Activated T-helper 1 cell treated with Interleukin-2 at 50 U/mL for 16 hours (primary cell): ENCODE results near the gene CELSR1.

Experiments
- DNase-seq: peaks from one replicate; pipeline ENCODE4 v3.0.0-alpha.2; 2020; ENCODE audit warnings: low read depth

CELSR1 gene

DNA sequence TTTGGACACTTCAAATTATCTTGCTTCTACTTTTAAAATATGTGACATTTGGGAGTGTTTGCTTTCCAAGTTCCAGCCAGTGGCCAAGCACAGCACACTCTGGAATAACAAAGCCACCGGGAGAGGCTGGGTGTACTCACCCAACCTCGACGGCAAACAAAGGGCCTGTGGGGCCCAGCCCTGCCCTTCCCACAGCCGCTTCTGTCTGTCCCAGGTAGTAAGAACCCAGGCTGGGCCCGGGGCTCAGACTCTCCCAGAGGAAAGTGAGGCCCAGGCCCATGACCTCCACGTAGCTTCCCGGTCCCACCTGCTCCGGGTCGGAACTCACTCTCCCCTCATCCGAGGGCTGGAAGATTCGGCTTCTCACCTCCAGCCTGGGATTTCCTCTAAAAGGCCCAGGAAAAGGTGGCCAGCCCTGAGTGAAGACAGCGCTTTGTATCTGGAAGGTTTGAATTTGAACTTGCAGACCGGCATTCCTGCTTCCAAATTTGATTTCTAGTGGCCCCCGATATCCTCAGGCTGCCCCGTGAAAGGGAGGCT is 93.5 kb downstream of the CELSR1 start:
- no peak for DNase-seq

DNA sequence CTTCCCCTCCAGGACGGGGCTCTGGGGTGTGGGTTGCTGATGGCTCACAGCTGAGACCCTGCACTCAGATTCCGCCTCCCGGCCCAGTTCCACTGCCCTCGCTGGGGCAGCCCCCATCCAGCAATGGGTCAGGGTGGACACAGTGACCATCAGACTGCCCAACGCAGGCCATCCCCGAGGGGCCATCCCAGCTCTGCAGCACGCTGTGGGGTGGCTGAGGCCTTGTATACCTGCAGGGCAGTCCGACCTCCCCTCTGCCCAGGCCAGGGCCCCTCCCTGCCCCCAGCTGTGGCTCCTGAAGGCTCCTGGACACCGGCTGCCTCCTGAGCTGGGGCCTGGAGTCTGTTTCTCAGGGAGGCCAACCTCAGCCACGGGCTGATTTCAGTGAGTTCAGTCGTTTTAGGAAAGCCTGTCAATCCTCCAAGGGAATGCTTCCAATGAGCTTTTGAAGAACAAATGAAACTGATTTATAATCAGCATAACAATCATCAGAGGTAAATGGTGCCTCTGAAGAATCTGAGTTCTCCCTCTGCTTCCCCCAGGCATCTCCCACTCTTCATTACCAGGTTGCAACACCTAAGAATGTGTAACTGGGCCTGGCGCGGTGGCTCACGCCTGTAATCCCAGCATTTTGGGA is 95.1 kb downstream of the CELSR1 start:
- no peak for DNase-seq

DNA sequence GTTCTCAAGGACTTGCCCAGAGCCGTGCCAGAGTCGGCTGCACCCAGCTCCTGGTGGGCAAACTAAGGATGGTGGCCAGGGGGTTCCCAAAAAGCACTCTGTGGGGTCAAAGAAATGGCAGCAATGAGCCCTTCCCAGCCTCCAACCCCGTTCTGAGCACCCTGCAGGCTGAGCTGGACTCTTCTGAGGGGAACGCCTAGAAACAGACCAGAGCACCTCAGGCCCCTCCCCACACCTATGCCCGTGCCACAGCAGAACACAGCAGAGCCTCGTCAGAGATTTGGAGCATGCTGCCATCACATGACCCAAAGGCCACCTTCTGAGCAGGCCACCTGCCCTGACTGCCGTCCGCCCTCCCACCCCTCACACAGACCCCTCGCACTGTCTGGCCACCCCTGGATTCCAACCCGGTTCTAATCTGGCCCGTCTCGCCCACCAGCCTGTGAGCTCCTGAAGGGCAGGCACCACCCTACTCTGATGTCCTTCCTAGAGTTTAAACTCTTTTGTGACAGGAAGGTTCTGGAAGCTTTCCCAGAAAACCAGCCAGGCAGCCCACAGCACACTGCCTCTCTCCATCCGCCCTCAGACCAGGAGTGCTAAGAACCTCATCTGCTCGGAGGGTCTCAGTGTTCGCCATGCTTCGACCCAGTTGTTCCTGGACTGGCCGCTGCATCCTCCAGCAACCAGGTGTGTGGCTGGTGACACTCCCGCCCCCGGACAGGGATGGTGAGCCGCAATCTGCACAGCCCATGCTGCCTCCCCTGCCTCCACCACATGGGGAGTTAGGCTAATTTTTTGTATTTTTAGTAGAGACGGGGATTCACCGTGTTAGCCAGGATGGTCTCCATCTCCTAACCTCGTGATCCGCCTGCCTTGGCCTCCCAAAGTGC is 97.6 kb downstream of the CELSR1 start:
- DNase-seq, result no peak

- no peak for DNase-seq
These were observed 98.3 kb downstream of the CELSR1 start for GRCh38 chr22:46439111-46439510.

DNA sequence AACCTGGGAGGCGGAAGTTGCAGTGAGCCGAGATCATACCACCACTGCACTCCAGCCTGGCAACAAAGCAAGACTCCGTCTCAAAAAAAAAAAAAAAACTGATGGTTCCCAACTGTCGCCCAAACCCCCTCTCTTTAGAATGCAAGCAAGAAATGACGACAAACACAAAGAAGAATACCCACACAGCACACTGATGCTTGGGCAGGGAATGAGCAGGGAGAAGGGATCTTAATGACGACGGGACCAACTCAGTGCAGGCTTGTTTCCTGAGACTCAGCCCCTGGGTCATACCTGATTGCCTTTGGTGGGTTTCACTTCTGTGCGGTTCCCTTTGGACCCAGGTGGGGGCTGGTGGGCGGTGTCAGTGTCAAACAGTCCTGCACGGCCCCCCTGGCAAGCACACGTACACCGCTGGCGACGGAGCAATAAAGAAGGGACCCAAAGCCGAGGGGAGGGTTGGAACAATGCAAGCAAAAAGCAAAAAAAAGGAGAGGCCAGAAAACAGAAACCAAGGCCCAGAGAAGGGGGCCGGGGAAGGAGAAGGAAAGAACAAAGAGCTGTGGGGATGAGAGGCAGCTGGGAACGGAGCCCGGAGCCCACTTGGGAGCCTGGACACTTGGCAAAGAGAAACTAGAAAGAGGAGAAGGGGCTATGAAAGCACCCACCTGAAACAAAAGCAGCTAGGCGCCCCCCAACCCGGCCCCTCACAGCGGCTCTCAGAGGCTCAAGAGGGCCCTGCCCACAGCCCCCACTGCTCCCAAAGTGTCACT is 99.6 kb downstream of the CELSR1 start:
- no peak for DNase-seq

GRCh38 chr22:46436595-46437175 is 100.7 kb downstream of the CELSR1 start:
- no peak for DNase-seq

GRCh38 chr22:46433318-46433717 is 104.1 kb downstream of the CELSR1 start:
- DNase-seq, result no peak

DNA sequence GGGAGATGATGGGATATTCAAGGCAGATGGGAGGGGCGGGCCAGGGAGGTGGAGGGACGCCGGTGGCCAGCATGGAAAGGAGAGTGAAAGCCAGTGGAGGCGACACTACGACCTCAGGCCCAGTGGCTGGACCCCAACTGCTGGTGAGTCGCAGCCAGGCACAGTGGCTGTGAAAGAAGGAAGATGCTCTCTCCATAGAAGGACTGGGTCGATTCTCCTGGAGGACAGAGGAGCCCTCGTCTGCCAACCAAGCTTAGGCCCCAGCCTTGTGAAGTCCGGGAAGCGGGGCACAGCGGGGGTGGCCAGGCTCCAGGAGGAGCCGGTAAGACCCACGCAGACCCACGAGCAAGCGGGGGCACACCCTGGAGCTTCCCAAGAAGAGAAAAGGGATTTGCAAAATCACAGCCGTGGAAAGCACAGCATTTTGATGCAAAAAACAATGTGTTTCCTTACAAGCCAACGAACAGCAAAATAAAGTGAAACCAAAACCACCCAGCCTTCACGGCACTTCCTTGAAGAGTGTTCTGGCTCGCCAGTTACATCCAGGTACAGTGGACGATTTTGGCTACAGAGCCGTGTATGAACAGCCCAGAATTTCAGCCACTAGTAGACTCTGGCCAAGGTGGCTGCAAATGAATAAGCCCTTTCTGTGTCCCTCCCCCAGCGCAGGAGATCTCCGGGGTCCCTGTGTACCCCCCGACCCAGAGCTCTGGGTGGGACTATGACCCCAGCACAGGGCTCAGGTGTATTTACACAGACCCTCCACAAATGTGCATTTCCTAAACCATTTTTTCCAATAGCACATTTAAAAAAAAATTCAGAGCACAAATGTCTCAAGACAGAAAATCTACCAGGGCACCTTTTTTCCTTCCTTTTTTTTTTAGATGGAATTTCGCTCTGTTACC is 105.0 kb downstream of the CELSR1 start:
- peak; percentile 8 for DNase-seq

- DNase-seq, result no peak
These were observed 106.2 kb downstream of the CELSR1 start for GRCh38 chr22:46430961-46431838.

- no peak for DNase-seq
These were observed 108.0 kb downstream of the CELSR1 start for GRCh38 chr22:46429325-46429853.

- DNase-seq, result no peak
These were observed 108.7 kb downstream of the CELSR1 start for GRCh38 chr22:46428602-46429324.

- no peak for DNase-seq
These were observed 109.2 kb downstream of the CELSR1 start for GRCh38 chr22:46428171-46428570.

DNA sequence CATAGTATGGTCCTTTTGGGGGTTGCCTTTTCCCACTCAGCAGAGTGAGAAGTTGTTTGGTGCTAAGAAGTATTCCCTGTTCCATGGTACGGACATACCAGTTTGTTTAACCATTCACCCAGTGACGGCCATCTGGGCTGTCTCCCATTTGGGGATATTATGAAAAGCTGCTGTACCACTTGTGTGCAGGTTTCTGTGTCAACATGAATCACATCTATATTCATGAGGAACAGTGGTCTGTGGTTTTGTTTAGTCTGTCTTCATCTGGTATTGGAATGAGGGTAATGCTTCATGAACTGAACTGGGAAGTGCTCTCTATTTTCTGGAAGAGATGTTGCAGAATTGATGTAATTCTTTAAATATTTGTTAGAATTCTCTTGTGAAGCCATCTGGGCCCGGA is 112.4 kb downstream of the CELSR1 start:
- DNase-seq, result no peak

GRCh38 chr22:46424496-46424895 is 112.9 kb downstream of the CELSR1 start:
- no peak for DNase-seq

- DNase-seq, result no peak
These were observed 114.5 kb downstream of the CELSR1 start for GRCh38 chr22:46422896-46423295.

GRCh38 chr22:46421267-46421666 is 116.2 kb downstream of the CELSR1 start:
- DNase-seq, result no peak

GRCh38 chr22:46419754-46420571 is 117.5 kb downstream of the CELSR1 start:
- DNase-seq, result no peak

GRCh38 chr22:46418827-46419226 is 118.6 kb downstream of the CELSR1 start:
- no peak for DNase-seq
